ENCODE results near the gene CNR2.
"Not testable (repeated sequence)": the region's sequence is repeated elsewhere in the genome, so short reads cannot be mapped to it uniquely, and the experiment has no call there.

CNR2 gene

DNA sequence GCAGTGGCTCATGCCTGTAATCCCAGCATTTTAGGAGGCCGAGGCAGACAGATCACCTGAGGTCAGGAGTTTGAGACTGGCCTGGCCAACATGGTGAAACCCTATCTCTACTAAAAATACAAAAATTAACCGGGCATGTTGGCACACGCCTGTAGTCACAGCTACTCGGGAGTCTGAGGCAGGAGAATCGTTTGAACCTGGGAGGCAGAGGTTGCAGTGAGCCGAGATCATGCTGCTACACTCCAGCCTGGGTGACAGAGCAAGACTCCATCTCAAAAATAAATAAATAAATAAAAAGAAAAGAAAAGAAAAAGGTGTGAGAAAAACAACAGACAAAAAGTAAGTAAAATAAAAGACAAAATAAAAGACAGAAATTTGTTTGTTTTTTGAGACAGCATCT lies 79.0 kb downstream of the CNR2 start:
- DNase-seq (ENCODE audit: low spot score), result not testable (repeated sequence)

DNA sequence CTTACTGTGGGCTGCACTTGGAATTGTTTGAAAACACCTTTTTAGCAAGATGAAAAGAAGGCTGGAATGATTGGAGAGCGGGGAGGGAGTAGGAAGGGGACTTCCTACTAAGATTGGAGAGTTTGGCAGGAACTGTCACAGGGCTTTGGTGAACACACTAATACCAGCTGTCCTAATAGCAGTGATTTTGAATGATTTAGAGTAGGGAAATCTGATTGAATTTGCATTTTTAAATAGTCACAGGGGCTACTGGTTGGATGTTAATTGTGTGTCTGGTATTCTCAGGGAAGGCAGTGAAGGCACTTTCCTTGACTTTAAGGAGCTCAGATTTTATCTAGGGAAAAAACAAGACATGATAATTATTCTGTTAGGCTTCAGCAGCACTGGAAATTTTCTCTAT lies 85.4 kb downstream of the CNR2 start:
- no peak for DNase-seq (ENCODE audit: low spot score)

DNA sequence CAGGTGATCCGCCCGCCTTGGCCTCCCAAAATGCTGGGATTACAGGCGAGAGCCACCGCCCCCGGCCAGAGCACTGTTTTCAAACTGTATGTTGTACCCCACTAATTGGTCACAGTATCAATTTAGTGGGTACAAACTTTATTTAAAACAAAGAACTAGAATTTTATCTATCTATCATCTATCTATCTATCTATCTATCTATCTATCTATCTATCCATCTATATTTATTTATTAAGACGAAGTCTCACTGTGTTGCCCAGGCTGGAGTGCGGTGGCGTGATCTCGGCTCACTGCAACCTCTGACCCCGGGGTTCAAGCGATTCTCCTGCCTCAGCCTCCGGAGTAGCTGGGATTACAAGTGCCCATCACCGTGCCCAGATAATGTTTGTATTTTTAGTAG lies 86.6 kb downstream of the CNR2 start:
- not testable (repeated sequence) for DNase-seq (ENCODE audit: low spot score)

DNA sequence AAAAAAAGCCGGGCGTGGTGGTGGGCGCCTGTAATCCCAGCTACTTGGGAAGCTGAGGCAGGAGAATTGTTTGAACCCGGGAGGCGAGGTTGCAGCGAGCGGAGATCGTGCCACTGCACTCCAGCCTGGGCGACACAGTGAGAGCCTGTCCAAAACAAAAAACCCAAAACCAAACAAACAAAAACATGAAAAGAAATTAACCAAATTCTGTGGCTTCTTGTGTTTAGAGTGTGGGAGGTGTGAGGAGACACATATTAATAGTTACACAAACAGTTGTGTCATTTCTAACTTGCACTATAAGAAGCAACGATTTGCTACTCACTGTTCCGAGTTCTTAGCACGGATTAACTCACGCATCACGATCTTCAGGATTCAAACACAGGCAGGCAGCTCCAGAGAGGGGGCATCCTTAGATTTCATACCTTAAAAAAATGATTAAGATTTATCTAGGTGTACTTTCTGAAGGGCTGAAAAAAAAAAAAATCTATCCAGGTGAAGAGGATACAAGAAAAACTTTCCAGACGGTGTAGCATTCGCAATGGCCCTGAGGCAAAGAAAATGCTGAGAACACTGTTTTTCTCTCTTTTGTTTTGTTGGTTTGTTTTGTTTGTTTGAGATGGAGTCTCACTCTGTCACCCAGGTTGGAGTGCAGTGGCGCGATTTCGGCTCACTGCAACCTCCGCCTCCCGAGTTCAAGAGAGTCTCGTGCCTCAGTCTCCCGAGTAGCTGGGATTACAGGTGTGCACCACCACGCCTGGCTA lies 87.2 kb downstream of the CNR2 start:
- DNase-seq (ENCODE audit: low spot score), result no peak

DNA sequence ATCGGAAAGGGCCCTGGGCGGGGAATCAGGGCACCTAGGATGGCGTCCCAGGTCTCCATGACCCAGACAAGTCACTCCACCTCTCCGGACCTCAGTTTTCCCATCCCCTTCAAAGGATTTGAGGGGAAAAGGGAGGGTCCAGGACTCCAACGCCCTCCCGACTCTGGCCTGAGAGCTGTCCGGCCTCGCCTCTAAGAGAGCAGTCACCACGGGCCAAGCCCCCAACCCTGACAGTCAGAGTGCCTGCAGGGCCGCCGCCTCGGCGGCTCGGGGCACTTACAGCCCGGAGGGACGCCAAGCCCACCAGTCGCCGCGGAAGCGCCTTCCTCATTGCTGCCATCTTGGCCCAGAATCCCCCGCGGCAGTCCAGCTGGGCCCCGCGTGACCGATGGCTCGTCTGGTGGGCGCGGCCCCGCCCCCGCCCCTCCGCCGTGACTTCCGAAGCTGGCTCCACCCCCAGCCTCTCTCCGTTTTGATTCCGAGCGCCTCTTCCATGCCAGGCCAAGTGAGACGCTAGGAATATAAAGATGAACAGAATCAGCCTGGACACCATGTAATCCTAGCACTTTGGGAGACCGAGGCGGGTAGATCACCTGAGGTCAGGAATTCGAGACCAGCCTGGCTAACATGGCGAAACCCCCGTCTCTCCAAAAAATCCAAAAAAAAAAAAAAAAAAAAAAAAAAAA lies 87.9 kb downstream of the CNR2 start, which contains the start of gene HMGCL:
Gene HMGCL (minus strand): TSS at position 354 of the 686 bp plus-strand sequence. CDS start 14 bp downstream, at position 340.
- peak; percentile 92 for DNase-seq (ENCODE audit: low spot score)

DNA sequence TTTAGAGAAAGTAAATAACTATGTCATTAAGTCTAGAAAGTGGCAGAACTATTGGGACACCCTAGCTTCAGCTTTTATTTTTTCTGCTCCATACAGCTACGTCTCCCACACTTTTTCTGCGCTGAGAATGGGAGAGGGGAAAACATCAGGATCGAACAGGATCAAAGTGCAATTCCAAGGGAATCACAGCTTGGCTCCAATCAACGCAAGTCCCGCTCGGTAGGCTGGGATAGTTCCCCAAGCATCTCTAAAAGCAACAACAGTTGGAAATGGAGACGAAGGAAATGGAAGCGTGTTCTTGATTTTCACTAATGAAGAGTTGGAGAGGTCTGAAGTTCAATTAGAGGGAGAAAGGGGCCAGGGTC lies 88.5 kb downstream of the CNR2 start:
- DNase-seq (ENCODE audit: low spot score), result no peak

DNA sequence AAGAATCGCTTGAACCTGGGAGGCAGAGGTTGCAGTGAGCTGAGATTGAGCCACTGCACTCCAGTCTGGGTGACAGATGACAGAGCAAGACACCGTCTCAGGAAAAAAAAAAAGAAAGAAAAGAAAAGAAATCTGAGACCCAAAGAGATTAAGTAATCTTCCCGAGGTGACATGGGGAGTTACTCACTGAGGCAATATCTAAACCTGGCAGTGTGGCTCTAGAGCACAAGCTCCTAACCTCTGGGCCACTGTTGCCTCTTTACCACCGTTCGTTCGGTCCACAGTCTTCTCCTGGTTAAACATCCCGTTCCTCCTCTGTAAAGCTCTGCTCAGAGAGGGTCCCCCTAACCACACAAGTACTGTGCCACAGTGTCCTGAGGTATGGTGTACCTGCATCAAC lies 89.4 kb downstream of the CNR2 start:
- no peak for DNase-seq (ENCODE audit: low spot score)

Measured in NAMALWA (cell line).